ENCODE data around the gene EBLN2.
"Not testable (repeated sequence)": the region's sequence is repeated elsewhere in the genome, so short reads cannot be mapped to it uniquely, and the experiment has no call there.

The EBLN2 gene

DNA sequence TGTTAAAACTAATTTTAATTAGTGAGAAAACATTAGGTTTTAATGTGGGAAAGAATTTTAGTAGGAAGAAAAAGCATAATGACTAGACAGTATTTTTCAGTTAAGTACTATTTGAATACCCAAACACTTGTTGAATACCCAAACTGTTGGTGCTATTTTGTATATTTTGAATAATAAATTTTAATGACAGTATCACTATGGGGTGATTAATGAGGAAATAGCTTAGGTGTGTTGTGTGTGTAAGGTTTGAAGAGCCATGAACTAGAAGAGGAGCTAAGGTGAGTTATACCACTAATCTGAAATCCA, 4.7 kb upstream of the EBLN2 start:
- no peak for DNase-seq (ENCODE audit: low read depth in 3 of 3, low spot score in 1 of 3)

DNA sequence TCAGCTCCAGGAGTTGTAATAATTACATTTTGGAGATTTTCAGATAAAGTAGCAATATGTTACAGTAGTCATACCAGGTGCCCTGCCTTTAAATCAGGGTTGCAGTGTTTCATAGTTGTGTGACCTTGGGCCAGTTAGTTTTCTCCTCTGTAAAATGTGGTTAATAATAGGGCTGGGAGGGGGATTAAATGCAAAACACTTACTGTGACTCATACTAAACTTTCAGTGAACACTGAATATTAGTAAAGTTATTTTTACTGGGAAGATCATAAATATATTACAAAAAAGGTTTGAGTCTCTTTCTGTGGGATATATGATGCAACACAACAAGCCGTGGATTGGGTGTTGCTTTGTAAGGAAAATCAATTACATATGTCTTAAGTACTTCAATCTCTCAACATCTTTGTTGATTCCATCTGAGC, 1.1 kb upstream of the EBLN2 start:
- DNase-seq (ENCODE audit: low read depth in 3 of 3, low spot score in 1 of 3) = no peak

DNA sequence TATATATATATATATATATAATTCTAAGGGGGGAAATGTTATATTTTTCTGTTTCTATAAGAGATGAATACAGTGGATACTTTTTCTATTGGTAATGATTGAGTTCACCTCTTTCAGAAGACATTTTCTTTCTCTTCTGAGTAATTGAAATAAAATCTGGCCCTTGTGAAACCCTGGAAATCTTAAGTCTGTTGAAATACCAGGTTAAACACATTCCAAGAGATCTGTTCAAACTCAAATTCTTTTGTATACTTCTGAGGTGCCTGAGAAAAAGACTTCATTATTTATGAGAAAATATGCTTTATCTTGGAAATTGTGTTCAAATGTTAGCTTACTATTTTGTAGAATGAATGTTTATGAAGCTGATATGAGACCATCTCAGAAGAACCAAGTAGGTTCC, 4.8 kb downstream of the EBLN2 start:
- DNase-seq (ENCODE audit: low read depth in 3 of 3, low spot score in 1 of 3) = not testable (repeated sequence)

DNA sequence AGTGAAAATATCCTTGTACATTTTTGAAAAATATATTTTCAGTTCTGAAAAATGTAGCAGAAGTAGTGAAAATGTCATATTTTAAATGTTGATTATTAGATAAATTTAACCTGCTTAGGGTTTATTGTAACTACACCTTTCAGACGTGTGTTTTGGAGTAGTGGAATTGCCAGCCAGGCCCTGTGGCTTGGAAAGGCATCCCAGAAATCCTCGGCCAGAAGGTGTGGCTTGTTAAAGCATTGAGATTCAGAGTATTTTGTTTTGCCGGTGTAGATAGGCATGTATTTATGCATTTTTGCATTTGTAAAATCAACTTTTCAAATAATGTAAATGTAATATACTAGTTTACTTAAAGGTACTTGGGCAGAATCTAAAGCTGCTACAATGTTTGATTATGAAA, 7.0 kb downstream of the EBLN2 start:
- DNase-seq (ENCODE audit: low read depth in 3 of 3, low spot score in 1 of 3) = no peak

DNA sequence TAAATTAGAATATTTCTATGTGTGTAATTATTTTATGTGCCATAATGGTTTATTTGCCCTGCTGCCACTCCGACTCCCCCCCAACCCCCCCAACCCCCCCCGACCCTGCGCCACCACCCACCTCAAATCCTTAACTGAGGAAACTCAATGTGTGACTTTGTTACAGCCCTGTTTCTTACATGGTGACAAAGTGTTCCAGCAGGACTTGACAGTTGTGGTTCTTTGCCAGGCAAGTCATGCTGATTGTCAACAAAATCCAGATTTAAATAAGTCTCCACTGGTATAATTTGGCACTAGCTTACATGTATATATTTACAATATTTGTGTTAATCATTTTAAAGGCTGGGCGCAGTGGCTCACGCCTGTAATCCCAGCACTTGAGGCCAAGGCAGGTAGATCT, 7.7 kb downstream of the EBLN2 start:
- DNase-seq (ENCODE audit: low read depth in 3 of 3, low spot score in 1 of 3) = no peak

DNA sequence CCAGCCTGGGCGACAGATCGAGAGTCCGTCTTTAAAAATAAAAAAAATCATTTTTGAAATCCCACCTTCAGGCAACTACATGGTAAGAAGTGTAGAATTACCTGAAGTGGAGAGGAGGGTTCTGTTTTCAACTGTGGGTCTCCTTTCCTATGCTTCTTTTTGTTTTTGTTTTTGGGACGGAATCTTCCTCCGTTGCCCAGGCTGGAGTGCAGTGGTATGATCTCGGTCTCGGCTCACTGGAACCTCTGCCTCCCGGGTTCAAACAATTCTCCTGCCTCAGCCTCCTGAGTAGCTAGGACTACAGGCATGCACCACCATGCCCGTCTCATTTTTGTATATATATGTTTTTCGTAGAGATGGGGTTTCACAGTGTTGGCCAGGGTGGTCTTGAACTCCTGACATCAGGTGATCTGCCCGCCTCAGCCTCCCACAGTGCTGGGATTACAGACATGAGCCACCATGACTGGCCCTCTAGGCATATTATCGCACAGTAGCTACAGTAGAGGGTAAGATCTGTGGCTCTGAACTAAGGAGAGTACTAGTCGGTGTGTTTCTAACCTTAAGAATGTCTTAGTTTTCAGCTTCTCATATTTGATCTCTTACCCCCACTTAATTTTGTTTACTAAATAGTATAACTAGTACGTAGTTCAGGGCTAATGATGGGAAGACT, 8.5 kb downstream of the EBLN2 start:
- no peak for DNase-seq (ENCODE audit: low read depth in 3 of 3, low spot score in 1 of 3)

DNA sequence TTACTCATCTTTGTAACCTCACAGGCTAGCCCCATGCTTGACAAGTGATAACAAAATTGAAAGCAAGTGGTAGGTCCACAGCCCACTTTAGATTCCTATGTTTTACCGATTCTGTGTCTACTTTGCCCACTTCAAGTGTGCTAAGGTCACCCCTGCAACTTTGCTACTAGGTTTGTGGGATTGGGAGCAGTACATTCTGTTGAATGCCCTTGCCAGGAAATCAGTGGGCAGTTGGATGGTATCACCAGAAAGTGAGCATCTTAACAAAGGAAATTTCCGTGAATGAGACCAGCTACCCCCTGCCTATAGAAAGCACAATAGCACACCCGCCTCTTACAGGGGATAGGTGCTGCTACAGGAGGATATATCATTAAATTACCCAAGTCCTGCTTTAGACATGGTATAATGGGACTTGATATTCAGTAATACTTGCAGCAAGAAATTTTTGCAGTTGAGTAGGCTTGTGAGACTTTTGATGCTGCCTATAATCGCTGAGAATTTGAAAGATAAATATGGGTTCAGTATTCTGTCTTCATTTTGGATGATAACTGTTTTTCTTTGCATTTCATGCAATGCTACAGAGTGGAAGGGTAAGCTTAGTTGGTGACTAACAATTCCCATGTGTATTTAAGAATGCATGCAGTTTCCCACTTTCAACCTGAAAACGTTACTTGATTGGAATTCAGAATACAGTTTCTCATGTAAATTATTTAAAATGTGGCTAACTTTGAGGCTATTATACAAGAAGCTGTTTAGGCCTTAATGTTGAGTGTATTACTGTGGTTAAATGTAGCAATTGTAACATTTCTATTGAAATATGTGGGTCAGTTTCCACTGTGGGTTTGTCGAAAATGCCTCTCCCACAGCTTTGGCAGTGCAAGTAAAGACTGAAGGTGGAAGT, 9.5 kb downstream of the EBLN2 start:
- DNase-seq (ENCODE audit: low read depth in 3 of 3, low spot score in 1 of 3) = no peak

DNA sequence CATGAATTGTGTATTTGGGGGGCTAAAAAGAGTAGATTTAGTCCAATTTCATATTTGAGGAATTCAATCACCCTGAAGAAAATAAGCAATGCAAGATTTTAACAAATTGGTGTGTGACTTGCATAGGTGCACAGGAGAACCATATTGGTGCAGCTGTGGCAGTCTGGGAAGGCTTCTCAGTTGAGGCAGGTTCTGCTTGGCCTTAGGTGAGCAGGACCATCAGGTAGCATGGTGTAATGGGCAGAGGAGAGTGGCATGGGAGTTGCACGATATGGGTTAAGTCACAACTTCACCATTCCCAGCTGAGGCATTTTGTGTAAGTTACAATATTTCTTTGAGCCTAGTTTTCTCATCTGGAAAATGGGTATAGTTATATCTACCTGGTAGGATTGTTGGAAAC, 10.5 kb downstream of the EBLN2 start:
- DNase-seq (ENCODE audit: low read depth in 3 of 3, low spot score in 1 of 3) = no peak

DNA sequence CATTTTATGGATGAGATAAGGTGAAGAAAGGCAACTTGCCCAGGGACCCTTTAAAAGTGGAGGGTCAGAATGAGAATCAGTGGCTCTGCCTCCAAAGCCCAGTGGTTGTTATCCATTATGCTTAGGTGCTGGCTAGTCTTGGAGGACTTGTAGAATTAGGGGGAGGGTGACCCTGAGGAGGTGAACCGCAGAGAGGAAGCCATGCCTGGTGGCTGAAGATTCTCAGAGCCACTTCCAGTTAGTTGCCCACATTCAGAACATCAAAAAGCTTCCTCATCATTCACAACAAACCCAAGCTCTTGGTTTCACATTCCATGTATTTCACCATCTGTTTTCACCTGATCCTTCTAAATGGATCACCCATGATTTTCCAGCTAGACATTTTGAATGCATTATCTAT, 11.2 kb downstream of the EBLN2 start:
- no peak for DNase-seq (ENCODE audit: low read depth in 3 of 3, low spot score in 1 of 3)

DNA sequence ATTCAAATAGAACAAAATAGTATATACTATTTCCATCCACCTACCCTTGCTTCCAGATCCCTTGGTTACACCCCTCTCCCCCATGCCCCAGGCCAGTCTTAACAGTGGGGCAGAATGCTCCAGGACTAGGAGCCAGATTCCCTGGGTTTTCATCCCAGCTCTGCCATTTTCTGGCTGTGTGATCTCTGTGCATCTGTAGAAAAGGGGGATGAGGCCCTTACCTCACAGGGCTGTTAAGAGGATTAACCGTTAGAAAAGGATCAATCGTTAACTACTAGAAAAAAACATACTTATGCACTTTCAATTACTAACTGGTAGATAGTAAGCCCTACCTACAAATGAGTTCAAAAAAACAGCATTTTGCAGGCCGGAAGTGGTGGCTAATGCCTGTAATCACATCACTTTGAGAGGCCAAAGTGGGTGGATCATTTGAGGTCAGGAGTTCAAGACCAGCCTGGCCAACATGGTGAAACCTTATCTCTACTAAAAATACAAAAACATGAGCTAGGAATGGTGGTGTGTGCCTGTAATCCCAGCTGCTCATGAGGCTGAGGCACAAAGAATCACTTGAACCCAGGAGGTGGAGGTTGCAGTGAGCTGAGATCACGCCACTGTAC, 11.7 kb downstream of the EBLN2 start:
- DNase-seq (ENCODE audit: low read depth in 3 of 3, low spot score in 1 of 3) = no peak

DNA sequence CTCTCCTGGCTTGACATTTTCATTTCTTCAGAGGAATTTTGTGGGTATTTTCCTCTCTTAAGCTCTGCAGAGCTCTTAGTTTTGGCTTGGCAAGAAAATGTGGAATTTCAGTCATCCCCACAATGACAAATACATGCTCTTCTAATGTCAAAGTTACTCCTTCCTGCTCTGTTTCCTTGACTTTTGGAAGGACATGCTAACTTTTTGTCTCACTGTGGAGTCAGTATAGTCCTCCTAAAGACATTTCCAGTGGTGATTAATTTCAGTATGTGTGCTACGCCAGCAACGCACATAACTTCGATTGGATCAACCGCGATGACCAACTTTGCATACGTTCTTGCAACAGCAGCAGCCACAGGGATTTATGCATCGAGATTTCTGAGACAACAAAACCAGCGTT, 13.3 kb downstream of the EBLN2 start:
- no peak for DNase-seq (ENCODE audit: low read depth in 3 of 3, low spot score in 1 of 3)

DNA sequence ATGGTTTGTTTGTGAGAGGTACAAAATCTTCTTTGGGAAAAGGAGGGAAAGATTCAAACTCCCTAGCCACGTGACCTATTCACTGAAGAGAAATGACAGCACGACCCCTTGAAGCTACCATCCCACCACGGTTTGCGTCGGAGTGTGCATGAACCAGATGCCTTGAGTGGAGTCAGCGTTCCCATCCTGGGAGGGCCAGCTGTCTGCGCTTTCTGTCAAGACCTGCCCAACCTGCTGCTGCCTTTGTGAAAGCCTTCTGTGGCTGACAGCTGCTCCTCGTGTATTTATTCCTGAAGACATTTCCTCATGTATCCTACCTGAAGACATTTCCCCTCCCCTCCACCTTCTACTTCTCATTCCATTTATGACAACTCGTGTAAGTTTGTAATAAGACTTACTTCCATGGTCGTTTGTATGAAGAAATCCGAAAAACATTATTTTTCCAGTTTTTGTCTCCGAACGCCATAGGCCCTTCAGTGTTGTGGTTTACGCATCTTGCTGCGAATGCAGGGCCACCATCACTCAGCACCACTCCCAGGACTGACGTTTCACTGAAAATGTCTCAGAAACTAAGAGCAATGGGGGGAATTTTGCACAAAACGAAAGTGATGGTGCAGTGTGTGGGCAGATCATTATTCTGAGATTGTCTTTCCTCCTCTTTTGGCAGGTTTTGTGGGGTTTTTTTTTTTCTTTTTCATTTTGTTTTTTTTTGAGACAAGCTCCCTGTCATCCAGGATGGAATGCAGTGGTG, 18.9 kb downstream of the EBLN2 start:
- DNase-seq (ENCODE audit: low read depth in 3 of 3, low spot score in 1 of 3) = no peak

DNA sequence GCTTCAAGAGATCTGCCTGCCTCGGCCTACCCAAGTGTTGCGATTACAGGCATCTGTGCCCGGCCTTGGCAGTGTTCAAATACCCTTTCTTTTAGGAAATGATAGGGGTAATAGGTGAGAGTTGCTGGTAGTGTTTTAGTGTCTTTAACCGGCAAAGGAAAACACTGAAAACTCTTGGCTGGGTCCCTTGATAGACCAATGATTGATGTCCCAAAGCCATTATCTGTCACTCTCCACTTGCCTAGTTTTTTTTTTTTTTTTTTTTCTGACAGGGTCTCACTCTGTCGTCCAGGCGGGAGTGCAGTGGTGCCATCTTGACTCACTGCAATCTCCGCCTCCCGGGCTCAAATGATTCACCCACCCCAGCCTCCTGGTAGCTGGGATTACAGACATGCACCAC, 19.7 kb downstream of the EBLN2 start:
- no peak for DNase-seq (ENCODE audit: low read depth in 3 of 3, low spot score in 1 of 3)

DNA sequence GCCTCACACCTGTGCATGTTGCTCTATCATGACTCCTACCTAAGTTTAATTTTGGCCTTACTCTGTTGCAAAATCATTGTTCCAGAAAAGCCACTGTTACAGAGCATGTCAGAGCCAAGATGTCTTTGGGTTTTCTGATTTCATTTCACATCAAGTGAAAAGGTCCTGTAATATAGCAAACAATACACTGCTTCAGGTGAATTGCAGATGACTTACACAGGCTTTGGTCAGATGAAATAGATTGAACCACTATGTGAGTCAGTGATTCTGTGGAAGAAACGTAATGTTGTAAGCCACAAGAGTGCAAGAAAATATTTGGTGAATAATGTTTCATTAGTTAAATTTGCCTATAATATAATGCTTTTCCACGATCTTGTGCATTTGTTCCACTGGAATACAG, 22.7 kb downstream of the EBLN2 start:
- DNase-seq (ENCODE audit: low read depth in 3 of 3, low spot score in 1 of 3) = no peak

DNA sequence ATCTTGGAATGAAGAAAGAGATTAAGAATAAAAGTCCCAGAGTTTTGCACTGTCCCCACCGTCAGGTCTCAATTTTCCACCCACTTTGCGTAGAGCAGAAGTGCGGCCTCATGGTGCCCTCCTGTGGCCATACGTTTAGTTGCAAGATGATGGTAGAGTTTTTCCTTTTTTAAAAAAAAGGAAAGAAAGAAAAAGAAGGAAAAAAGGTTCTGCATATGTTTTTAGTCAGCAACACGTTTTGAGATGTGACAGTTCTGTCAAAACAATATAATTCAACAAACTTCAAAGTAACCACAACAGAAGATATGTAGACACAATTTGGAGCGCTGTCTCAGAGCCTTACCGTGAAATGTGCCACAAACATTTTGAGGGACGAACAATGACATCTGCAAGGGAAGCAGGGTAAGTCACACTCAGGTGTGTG, 24.6 kb downstream of the EBLN2 start:
- DNase-seq (ENCODE audit: low read depth in 3 of 3, low spot score in 1 of 3) = peak in 2 of 3 donors; percentile 2 to 28

DNA sequence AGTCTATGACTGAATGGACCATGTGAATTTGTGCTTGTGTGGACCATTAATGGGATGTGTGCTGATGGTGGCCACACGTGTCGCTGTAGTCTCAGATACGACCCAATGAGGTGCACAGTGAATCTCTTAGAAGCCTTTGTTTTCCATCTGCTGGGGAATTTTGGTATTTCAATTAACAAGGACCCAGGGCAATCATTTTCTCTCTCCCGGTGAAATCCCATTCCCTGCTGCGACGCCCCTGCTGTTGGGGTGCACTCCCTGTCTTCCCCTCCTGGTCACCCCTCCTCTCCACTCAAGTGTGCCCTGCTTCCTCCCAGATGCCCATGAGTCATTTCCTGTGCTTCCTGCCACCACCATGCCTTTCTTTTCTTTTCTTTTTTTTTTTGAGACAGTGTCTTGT, 32.7 kb downstream of the EBLN2 start:
- DNase-seq (ENCODE audit: low read depth in 3 of 3, low spot score in 1 of 3) = no peak

DNA sequence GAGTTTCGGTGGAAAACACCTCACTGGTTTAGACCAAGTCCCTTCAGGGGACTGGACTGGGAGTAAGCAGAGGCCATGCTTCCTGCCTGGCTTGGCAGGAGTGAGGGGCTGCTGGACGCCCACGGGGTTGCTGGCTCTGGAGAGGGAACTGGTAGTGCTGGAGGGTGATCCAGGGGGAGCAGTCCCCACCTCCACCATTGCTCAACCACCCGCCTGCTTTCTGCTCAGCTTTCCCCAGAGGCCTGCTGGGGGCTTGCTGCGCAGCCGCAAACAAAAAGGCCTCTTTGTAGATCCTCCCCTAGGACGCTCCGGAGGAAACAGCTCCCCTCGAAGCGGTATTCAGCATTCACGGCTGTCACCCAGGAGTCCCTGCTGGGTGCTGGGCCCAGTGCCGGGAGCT, 33.5 kb downstream of the EBLN2 start:
- DNase-seq (ENCODE audit: low read depth in 3 of 3, low spot score in 1 of 3) = no peak

DNA sequence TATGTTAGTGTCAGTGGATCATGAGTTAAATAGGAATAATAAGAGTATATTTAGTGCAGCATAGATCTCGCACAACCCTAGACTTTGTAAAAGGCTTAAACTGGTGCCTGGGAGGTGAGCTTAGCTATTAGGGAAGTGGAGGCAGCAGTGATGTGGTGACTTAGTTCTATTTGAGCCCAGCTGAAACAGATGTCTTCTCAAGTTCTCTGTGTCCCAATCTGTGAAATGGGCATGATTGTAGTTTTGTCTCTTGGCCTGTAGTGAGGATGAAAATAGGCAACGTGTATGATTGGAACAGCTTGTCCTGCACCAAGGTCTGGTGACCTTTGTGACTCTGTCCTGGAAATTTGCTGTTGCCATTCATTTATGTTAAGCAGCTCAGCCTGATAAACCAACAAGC, 34.7 kb downstream of the EBLN2 start:
- DNase-seq (ENCODE audit: low read depth in 3 of 3, low spot score in 1 of 3) = no peak

DNA sequence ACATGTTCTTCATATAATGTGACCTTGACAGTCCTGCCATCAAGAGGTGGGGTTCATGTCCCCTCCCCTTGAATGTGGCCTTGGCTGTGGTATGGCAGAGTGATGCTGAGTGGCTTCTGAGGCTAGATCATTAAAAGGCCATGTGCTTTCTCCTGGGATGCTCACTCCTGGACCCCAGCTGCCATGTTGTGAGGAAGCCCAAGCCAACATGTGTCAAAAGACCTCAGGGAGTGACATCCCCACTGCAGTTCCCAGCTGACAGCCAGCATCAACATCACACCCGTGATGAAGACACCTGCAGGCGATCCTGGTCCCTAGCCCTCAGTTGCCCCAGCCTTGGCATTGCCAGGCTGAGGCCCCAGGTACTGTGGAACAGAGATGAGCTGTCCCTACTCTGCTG, 36.6 kb downstream of the EBLN2 start:
- DNase-seq (ENCODE audit: low read depth in 3 of 3, low spot score in 1 of 3) = no peak

DNA sequence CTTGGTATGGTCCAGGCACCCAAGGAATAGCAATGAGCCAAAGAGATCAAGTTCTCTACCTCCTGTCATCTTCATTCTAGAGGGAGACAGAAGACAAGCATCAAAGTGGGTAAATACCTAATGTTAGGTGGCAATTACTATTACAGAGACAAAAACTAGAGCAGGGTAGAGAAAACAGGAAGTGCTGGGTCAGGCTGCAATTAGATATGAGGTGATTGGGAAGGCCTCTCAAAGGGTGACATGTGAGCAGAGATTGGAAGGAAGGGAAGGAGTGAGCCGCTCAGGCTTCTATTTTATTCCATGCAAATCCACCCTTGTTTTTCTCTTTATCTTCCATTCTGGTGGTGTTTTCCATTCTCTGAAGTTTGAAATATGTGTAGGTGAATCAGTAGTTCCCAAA, 37.4 kb downstream of the EBLN2 start:
- no peak for DNase-seq (ENCODE audit: low read depth in 3 of 3, low spot score in 1 of 3)

DNA sequence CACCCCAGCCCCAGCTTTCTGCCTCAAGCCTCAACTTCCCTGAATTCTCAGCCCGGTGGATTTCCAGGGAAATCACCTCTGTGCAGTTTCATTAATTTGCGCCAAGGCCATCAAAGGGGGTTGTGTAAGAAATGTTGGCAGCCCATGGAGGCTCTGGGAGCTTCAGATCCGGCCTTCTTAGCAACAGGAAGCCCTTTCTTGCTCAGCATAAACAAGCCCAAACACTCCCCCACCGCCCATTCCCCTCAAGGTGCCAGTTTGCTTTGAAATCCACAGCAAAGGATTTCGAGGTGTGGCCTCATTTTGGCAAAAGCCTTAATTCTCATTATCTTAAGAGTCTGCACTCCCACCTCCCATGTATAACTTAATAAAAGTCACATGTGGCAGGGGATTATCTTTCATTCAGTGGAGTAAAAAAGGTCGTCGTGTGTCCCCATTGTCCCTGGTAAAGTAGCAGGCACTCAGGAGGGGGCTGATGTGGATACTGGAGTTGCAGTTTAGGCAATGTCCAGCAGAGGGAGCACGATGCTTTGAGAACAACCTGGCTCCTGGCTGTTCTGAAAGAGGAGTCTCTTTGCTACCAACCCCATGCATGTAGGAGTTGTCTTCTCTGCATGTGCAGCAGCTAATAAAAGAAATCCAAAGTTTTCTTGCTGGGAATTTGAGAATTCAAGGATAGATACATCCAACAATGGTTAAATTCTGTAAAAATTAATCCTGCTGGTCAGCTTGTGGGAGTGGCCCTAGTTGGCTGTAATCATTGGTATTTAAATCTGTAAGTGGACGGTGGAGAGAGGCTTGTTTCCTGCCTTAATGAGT, 39.5 kb downstream of the EBLN2 start:
- peak; percentile 29 to 61 (median 56) for DNase-seq (ENCODE audit: low read depth in 3 of 3, low spot score in 1 of 3)
